GM18502 (cell line): Measurements from ENCODE around the gene COLEC12.
A peak's percentile ranks its signal among the peaks of the same experiment; 100 is the strongest.
"Not testable (repeated sequence)": the region's sequence is repeated elsewhere in the genome, so short reads cannot be mapped to it uniquely, and the experiment has no call there.

Experiments used
- ATAC-seq: cut with Tn5 transposase; IDR thresholded peaks from one replicate; pipeline ENCODE4 v1.9.1; 2021; ENCODE audit warnings: mild to moderate bottlenecking; ENCODE audit not compliant: unreplicated experiment, poor library complexity

The COLEC12 gene

GRCh38 chr18:303607-304006 is 196.9 kb downstream of the COLEC12 start:
- ATAC-seq: no peak

DNA sequence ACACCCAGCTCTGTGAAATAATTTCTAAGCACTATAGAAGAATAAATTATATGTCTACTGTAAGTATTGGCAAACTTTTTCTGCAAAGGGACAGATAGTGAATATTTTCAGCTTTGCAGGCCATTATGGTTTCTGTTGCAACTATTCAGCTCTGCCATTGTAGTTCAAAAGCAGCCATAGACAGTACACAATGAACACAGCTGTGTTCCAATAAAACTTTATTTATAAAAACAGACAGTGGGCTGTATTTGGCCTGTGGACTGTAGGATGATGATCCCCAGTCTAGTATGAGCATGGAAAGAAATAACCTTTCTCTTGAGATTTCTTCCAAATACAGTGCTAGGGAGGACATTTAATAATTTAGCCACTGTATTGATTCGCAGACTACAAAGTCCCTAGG is 197.5 kb downstream of the COLEC12 start:
- ATAC-seq: no peak

DNA sequence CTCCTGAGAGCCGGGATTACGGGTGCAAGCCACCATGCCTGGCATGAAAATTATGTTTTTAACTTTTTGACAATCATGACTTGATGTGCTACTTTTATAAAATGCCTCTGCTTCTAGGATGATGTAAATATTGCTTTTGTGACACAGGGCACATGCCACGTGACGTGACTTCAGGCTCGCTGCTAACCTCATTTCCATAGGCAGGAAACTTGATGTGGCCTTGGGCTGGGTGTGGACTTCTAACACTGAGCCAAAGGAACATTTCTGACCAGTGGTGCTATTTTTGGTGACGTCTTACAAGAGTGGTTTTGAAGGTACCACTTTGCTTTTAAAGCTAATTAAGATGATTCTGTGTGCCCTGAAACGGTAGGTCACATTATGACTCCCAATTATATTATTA is 198.4 kb downstream of the COLEC12 start:
- no peak for ATAC-seq

GRCh38 chr18:297936-298335 is 202.6 kb downstream of the COLEC12 start:
- no peak for ATAC-seq

DNA sequence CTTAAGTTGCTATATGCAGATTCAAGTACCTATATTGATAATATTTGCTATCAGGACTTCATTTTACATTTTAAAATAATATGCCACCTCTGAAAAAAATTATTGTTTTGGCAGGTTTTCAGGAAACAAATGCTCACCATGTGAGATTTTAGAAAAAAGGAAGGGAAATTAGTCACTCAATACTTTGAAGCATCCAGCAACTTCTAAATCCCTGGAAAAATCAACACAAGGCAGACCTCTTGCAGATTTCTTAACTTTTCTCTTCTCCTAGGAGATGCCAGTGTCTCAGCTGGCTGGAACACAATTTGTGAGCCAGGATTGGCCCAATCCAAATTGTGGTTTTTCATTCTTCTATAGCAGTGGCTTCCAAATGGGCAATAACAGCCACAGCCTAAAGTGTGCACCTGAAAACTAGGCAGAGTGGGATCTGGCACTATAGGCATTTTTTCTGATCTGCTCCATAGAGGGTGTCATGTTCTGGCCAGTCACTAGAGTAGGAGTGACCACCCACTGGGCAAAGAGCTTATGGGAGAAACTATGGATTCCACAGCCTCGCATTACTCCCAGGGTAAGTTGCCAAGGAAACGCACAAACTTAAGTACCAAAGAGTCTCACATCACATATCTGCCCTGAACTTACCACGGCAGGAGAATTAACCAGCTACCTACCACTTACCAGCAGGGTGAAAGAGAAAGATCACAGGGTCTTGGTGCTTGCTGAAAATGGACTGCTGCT is 204.6 kb downstream of the COLEC12 start:
- ATAC-seq: no peak

DNA sequence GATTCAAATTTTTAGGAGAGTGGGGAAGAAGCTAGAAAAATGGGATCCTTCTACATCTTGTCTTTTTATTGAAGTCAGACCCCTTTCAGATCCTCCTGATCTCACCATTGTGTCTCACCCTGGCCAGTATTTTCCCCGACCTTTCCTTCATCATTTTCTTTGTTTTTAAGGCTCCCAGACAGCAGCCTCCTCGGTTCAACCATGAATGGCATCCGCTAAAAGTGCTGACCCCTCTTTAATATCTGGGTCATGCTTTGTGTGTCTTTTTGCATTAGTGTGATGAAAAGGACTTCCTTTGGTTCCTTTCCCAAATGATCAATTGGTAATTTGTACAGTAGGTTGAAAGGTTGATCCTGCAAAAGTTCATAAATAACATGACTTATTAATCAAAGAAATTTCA is 205.9 kb downstream of the COLEC12 start:
- ATAC-seq: no peak

GRCh38 chr18:293536-293935 is 207.0 kb downstream of the COLEC12 start:
- no peak for ATAC-seq

- no peak for ATAC-seq
Observed at GRCh38 chr18:292271-292670, 208.2 kb downstream of the COLEC12 start.

DNA sequence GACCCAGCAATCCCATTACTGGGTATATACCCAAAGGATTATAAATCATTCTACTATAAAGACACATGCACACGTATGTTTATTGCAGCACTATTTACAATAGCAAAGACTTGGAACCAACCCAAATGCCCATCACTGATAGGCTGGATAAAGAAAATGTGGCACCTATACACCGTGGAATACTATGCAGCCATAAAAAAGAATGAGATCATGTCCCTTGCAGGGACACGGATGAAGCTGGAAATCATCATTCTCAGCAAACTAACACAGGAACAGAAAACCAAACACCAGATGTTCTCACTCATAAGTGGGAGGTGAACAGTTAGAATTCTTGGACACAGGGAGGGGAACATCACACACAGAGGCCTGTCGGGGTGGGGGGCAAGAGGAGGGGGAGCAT is 210.5 kb downstream of the COLEC12 start:
- ATAC-seq: not testable (repeated sequence)

DNA sequence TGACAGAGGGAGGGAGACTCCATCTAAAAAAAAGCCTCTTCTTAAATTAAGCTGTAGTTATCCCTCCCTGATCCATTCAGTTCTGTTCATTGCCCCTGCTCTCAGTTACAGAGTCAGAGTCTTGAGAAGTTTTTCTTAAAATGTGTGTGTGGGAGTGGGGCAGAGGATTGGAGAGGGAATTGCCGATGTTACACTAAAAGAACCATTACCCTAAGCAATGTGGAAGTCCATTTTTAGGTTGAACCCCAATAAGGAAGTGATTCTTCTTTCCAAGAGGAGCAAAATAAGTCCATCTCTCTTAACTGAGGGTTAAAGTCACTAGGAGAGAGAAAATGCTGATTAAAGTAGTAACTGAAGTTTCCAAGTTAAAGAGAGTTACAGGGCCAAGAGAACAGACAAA is 211.5 kb downstream of the COLEC12 start:
- ATAC-seq: no peak

DNA sequence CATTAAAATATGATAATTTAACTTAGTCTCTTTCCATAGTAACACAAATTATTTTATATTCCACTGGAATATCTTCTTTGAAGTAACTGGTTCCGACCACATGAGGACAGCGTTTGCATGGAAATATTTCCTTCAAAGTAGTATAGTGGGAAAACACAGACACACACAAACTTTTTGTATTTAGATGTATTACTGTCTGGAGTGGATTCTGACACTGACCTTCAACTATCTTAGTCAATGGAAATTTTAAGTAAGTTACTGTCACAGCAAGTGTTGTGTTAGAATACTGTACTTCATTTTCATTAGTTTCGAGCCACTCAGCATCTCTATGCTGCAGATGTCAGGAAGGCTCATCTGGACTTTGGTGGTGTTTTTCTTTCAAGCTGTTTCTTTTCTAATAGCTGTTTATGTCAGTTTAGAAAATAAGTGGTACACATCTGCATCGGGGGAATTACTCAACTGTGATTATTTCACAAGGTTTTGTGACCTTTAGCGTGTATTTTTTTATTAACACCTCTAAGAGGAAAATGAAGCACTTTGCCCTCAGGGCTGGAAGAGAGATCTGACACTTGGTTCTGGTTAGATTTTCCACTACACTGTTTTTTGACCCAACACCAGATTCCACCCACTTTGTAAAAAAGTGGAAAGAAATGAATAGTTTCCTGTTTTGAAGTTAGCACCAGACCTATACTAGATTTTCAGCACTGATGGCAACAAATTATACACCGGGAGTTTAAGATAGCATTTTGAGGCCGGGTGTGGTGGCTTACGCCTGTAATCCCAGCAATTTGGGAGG is 213.8 kb downstream of the COLEC12 start:
- ATAC-seq: no peak

- no peak for ATAC-seq
Observed at GRCh38 chr18:285817-286216, 214.7 kb downstream of the COLEC12 start.

DNA sequence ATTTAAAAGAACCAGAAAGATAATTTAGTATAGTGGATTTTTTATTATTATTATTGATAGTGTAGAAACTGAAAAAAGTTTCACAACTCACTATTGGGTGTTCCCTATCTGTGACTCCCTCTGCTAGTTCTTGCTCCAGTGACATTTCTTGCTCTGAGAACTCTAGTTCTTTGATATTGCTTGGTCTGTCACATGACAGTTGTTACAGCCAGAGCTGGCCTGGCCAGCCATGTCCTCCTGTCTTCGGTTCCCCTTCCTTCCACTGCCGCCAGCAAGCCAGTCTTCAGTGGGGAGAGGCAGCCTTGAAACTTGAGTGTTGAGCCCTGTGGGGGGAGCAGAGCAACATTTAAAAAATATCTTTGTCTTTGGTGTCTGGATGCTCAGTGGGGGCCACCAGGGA is 225.0 kb downstream of the COLEC12 start:
- ATAC-seq: no peak

DNA sequence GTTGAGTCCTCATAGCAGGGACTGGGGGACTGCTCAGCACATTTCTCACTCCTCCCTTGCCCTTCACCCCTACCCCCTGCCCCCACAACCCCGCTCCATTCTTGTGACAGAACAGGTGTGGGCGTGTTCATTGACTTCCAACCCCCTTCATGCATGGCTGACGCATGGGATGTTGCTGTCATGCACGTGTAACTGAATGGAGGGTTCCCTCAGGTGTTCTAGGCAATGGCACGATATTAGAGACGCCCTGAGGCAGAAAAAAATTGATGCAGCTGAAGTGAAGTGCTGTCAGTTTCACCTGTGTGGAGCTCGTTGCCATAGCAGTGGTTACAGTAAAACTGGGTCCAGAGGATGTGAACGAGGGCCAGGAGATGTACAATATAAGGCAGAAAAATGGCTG is 226.2 kb downstream of the COLEC12 start:
- ATAC-seq: no peak

DNA sequence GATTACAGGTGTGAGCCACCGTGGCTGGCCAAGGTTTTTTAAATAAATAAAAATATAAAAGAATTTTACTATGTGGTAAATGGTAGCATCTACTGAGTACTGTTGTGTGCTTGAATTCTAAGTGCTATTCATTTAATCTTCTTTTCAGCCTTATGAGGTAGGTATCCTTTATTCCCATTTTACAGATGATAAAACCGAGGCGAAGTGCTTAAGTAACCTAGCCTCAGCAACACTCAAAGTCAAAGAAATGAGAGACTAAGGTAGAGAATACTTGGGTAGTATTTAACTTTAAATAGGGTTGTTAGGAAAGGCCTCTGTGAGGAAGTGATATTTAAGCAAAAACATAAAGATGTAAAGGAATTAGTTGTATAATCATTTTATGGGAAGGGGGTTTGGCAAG is 227.0 kb downstream of the COLEC12 start:
- no peak for ATAC-seq

GRCh38 chr18:272650-273049 is 227.9 kb downstream of the COLEC12 start:
- no peak for ATAC-seq

GRCh38 chr18:269480-270095 is 230.9 kb downstream of the COLEC12 start:
- ATAC-seq: no peak

- ATAC-seq: peak; percentile 90
Observed at GRCh38 chr18:267688-268552, 232.6 kb downstream of the COLEC12 start, which contains the start of gene THOC1. THOC1 (minus strand) TSS chr18:268047; CDS start chr18:268019, 28 bp downstream.

GRCh38 chr18:267380-267687 is 233.2 kb downstream of the COLEC12 start:
- peak; percentile 37 for ATAC-seq
